GM18499 (cell line): ENCODE measurements around the gene CEP85L.
"Not testable (repeated sequence)": the region's sequence is repeated elsewhere in the genome, so short reads cannot be mapped to it uniquely, and the experiment has no call there.

ENCODE experiments used
- ATAC-seq: cut with Tn5 transposase; IDR thresholded peaks from one replicate; pipeline ENCODE4 v1.9.1; 2021; ENCODE audit warnings: moderate number of reproducible peaks; ENCODE audit not compliant: insufficient read depth, unreplicated experiment

Gene CEP85L

GRCh38 chr6:118464620-118465019 lies 186.8 kb downstream of the CEP85L start:
- no peak for ATAC-seq

GRCh38 chr6:118460958-118461470 lies 190.4 kb downstream of the CEP85L start:
- ATAC-seq: no peak

- no peak for ATAC-seq
Measured at GRCh38 chr6:118456982-118457381, 194.4 kb downstream of the CEP85L start.

GRCh38 chr6:118451839-118452238 lies 199.6 kb downstream of the CEP85L start:
- no peak for ATAC-seq

GRCh38 chr6:118444796-118445195 lies 206.6 kb downstream of the CEP85L start:
- no peak for ATAC-seq

GRCh38 chr6:118436482-118436881 lies 214.9 kb downstream of the CEP85L start:
- ATAC-seq: no peak

- not testable (repeated sequence) for ATAC-seq
Measured at GRCh38 chr6:118434147-118434546, 217.2 kb downstream of the CEP85L start.

- not testable (repeated sequence) for ATAC-seq
Measured at GRCh38 chr6:118421312-118421711, 230.1 kb downstream of the CEP85L start.

- ATAC-seq: no peak
Measured at GRCh38 chr6:118419448-118420394, 231.7 kb downstream of the CEP85L start.
